NCI-H128 (cell line): ENCODE data around the gene SYT12.

Experiments used
- DNase-seq: peaks from one replicate; lab custom pipeline; 2025; ENCODE audit not compliant: unreplicated experiment; lab: John Stamatoyannopoulos, UW

The SYT12 gene

DNA sequence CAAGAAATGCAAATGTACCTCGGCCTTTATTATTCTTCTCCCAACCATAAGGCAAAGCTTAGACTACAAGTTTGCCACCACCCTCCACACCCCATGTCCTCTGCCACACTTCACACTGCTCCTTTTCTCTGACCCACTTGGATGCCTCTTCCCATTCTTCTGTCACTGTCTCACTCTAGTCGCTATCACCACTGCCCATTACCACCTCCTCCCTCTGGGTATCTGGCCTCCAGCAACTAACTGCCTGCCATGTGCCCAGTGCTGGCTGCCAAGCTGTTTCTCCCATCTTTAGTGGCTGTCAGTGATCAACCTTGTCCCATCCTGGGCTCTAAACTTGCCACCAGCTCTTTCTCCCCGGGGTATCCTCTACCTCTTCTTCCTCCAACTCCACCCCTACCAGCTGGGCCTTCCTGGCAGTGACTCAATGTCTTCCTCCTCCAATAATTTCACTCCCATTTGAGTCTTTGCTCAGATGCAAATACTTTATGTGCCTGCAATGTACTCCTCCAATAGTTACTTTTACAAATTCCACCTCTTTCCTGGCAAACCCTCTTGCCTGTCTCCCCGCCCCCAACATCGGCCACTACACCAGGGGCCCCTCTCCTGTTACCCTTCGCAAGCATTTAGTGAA lies 76.0 kb downstream of the SYT12 start:
- no peak for DNase-seq

DNA sequence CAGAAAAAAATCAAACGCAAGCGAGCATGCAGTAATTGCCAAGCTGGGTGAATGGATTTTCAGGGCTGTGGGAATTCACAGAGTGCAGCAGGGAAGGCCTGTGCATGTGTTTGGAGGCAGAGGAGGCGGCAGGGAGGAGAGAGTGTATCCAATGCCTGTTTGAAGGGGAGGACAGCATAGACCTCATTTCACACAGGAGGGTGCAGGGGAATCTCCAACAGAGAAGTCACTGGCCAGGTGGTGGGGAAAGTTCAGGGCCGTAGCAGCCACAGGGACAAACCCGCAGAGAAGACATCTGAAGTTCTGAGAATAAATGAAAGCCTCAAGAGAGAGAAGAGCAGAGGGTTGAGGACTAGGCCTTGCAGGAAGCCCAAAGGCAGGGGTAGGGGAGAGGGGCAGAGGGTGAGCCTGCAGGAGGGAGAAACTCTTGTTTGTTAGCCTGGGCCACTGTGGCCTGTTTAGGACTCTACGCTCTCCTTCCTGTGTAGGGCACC lies 76.9 kb downstream of the SYT12 start:
- DNase-seq: no peak
